Smooth muscle cell (in vitro differentiated cells): ENCODE data around the gene AKNAD1. TPM values are rescaled to one million over a fixed set of nuclear protein-coding genes. Genes with fewer than 3 reads are reported as not detected.

Experiments used
- DNase-seq: peaks from one replicate; lab custom pipeline; 2025; ENCODE audit not compliant: unreplicated experiment; lab: John Stamatoyannopoulos, UW
- H2AFZ ChIP-seq: fragments of 200-600 bp; sonication (generic); 2 replicates; pipeline ENCODE4 v1.6.0; 2016; ENCODE audit warnings: antibody characterized with exemption, low read depth, mild to moderate bottlenecking
- H3F3A ChIP-seq: fragments of 200-600 bp; sonication (generic); 2 replicates; pipeline ENCODE4 v1.6.0; 2017; ENCODE audit warnings: antibody characterized with exemption, low read depth
- H3K27ac ChIP-seq: fragments of 200-600 bp; sonication (generic); 2 replicates; pipeline ENCODE4 v1.5.1; 2016; ENCODE audit warnings: low read depth, mild to moderate bottlenecking
- H3K27me3 ChIP-seq: fragments of 200-600 bp; sonication (generic); 2 replicates; pipeline ENCODE4 v1.6.1; 2016; ENCODE audit warnings: low read depth, mild to moderate bottlenecking
- H3K36me3 ChIP-seq: fragments of 200-600 bp; sonication (generic); 2 replicates; pipeline ENCODE4 v1.5.1; 2016; ENCODE audit warnings: low read depth
- H3K4me1 ChIP-seq: fragments of 200-600 bp; sonication (generic); 2 replicates; pipeline ENCODE4 v1.5.1; 2016; ENCODE audit warnings: low read depth
- H3K4me2 ChIP-seq: fragments of 200-600 bp; sonication (generic); 2 replicates; pipeline ENCODE4 v1.6.0; 2016; ENCODE audit warnings: mild to moderate bottlenecking
- H3K4me3 ChIP-seq: fragments of 200-600 bp; sonication (generic); 2 replicates; pipeline ENCODE4 v1.5.1; 2016; ENCODE audit warnings: mild to moderate bottlenecking
- H3K79me2 ChIP-seq: fragments of 200-600 bp; sonication (generic); 2 replicates; pipeline ENCODE4 v1.6.0; 2016; ENCODE audit warnings: low read depth, mild to moderate bottlenecking
- H3K9ac ChIP-seq: fragments of 200-600 bp; sonication (generic); 2 replicates; pipeline ENCODE4 v1.6.0; 2016; ENCODE audit warnings: low read depth
- H3K9me3 ChIP-seq: fragments of 200-600 bp; sonication (generic); replicated peaks from 2 replicates; pipeline ENCODE4 v1.5.1; 2016; ENCODE audit warnings: low read depth
- H4K20me1 ChIP-seq: fragments of 200-600 bp; sonication (generic); 2 replicates; pipeline ENCODE4 v1.6.0; 2016; ENCODE audit warnings: low read depth
- whole genome bisulfite sequencing: methylation state at CpG from one replicate; pipeline ENCODE4 v1.1.7; 2016; ENCODE audit warnings: low lambda C conversion rate; 5-methylcytosine and 5-hydroxymethylcytosine counted together
- polyA plus RNA-seq: library from polyadenylated mRNA; unstranded; fragments of >200 nt; fragmentation: Nextera tagmentation; extraction: Ambion mirVana; gene quantifications from 2 replicates; pipeline ENCODE4 v1.2.1, GENCODE V29; 2016
- total RNA-seq: library from RNA; depleted of rRNA; stranded (reverse); fragments of >200 nt; gene quantifications from 2 replicates; pipeline ENCODE4 v1.2.3, GENCODE V29; 2014
- TF ChIP-seq, protein P1 (sequence below): fragments of 200-600 bp; sonication (generic); IDR thresholded peaks from 2 replicates; pipeline ENCODE4 v1.5.1; 2017; ENCODE audit warnings: borderline replicate concordance, mild to moderate bottlenecking, antibody characterized with exemption; ENCODE audit not compliant: insufficient read depth, poor library complexity, severe bottlenecking

The AKNAD1 gene
- total and polyA plus RNA-seq, 2 experiments from 2014 or later: 0.40 TPM; not detected in 1

DNA sequence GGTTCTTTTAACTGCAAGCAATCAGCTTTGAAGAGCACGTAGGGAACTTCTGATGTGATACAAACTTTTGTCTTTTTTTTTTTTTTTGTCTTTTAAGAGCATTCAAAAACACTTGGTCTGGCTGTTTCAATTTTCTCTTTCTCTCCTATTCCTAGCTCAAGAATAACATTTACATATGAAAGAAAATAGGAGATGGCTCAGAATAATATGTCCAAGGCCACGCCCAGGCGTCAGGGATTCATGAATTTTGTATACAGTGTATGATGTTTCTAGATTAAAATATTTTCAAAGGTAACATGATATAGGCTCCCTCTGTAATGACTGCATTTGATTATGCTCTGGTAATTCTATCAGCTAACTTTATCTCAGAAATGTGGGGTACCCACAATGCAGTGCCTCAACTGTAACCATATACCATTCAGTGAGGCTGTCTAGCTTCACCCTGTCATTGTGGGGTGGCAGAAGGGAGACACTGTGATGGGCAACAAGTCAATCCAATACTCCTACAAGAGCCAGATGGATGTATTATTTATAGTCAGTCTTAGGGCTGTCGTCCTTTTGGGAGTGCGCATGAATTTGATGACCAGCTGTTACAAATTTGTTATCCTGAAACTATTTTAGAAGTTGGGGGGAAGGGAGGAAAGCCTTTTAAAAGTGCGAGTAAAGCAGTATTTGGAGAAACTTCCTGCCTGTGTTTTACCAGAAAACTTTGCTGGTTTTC, 1.5 kb upstream of the AKNAD1 start:
- H3K4me2 ChIP-seq: no peak overlapping the region
- no peaks in the 10 kb centered on the region for H3K27me3 ChIP-seq
- no peaks in the 10 kb centered on the region for H3K79me2 ChIP-seq
- H3K9me3 ChIP-seq: no peaks in the 10 kb centered on the region
- no peak overlapping the region for H3K27ac ChIP-seq
- no peak overlapping the region for H3K4me3 ChIP-seq
- H4K20me1 ChIP-seq: no peaks in the 10 kb centered on the region
- TF ChIP-seq, protein P1, sequence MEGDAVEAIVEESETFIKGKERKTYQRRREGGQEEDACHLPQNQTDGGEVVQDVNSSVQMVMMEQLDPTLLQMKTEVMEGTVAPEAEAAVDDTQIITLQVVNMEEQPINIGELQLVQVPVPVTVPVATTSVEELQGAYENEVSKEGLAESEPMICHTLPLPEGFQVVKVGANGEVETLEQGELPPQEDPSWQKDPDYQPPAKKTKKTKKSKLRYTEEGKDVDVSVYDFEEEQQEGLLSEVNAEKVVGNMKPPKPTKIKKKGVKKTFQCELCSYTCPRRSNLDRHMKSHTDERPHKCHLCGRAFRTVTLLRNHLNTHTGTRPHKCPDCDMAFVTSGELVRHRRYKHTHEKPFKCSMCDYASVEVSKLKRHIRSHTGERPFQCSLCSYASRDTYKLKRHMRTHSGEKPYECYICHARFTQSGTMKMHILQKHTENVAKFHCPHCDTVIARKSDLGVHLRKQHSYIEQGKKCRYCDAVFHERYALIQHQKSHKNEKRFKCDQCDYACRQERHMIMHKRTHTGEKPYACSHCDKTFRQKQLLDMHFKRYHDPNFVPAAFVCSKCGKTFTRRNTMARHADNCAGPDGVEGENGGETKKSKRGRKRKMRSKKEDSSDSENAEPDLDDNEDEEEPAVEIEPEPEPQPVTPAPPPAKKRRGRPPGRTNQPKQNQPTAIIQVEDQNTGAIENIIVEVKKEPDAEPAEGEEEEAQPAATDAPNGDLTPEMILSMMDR: no peak
- DNase-seq: no peak
- WGBS: 85% methylated on average over 6 of the region's 6 CpGs
- H2AFZ ChIP-seq: no peak overlapping the region
- H3K36me3 ChIP-seq: no peaks in the 10 kb centered on the region
- no peak overlapping the region for H3K9ac ChIP-seq
- H3F3A ChIP-seq: no peaks in the 10 kb centered on the region
- H3K4me1 ChIP-seq: no peaks in the 10 kb centered on the region

DNA sequence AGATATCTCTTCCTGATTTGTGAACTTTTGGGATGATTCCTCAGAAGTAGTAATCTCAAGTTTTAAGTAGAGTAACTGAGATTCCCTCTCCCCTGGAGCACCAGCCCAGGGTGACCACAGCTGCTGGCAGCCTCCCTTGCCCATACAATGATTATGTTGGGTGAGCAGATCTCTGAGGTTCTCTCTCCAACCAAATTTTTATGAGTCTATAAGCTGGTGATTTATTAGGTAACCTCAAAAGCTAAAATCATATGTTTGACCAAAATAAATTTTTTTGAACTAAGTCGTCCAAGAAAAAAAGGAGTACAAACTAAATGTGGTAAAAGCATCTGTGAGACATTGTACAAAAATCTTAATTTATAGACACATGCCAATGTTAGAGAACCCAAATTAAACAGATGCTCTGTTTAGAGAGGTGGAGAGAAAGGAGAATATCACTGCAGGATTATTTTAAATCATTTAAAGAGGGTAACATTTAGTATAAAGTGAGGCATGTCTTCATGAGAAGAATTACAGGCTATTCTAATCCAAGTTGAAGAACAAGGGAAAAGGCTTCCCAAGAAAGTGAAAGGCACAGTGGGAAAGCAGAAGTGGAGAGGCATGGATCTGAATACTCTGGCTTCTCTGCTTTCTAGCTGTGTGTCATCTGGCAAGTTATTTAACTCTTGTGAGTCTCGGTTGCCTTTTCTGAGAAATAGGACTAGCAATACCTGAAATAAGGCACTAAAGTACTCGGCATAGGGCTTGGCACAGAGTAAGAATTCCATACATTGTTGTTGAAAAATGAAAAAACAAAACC, 2.5 kb downstream of the AKNAD1 start:
- Histone ChIP-seq H3K9ac (no peak overlapping the region), H3K9me3 (no peaks in the 10 kb centered on the region), H3K4me1 (no peaks in the 10 kb centered on the region), H3F3A (no peaks in the 10 kb centered on the region), H2AFZ (no peak overlapping the region), H3K36me3 (no peaks in the 10 kb centered on the region), H3K27ac (no peak overlapping the region), H3K79me2 (no peaks in the 10 kb centered on the region), H3K4me3 (no peak overlapping the region), H3K27me3 (no peaks in the 10 kb centered on the region), H3K4me2 (no peak overlapping the region), H4K20me1 (no peaks in the 10 kb centered on the region)
- TF ChIP-seq, protein P1: no peak
- no peak for DNase-seq
- 78% methylated on average over 3 of the region's 3 CpGs for WGBS

DNA sequence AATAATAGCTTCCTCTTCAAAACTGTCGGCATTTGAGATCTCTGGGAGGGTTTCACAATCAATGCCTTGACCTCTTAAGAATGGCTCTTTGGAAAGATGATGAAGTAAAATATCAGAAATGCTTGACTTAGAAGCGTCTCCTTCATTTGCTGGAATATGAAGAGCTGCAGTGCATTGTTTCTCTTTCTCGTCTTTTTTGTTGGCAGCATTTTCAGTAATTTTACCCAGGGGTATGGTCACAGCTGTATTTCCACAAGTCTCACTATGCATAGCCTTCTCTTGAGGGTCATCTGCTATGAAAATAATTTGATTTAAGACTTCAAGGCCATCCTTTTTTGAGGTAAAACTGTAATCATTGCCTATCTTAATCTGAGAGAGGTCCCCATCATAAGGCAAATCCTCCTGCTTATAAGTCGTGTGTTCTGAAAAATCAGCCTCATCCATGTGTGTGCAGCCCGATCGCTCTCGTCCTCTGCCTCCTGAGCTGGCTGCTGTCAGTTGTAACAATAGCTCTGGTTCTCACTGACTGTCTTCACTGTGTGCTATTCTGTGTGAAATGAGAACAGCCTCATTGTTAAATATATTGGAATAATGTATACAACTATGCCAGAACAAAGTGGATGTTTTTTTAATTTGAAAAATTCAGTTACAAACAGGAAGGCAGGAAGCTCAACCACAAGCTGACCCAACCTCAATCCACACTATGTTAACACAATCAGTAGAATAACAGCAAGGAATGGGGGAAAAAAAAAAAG, 4.5 kb downstream of the AKNAD1 start:
- Histone ChIP-seq H3K27me3 (no peaks in the 10 kb centered on the region), H3K27ac (no peak overlapping the region), H3K79me2 (no peaks in the 10 kb centered on the region), H3F3A (no peaks in the 10 kb centered on the region), H3K4me3 (no peak overlapping the region), H3K36me3 (no peaks in the 10 kb centered on the region), H3K9ac (no peak overlapping the region), H3K9me3 (no peaks in the 10 kb centered on the region), H4K20me1 (no peaks in the 10 kb centered on the region), H3K4me1 (no peaks in the 10 kb centered on the region), H2AFZ (no peak overlapping the region), H3K4me2 (no peak overlapping the region)
- TF ChIP-seq, protein P1: no peak
- no peak for DNase-seq
- WGBS: 85% methylated on average over 7 of the region's 7 CpGs
